ENCODE results near the gene ZNF691.

ZNF691 gene

GRCh38 chr1:42880384-42880783, 34.0 kb downstream of the ZNF691 start:
- Histone ChIP-seq H3K79me2 (ENCODE audit: insufficient read depth, low read length) (no peaks in the 10 kb centered on the region), H2AFZ (ENCODE audit: low read length) (no peak overlapping the region), H3K4me3 (ENCODE audit: low read depth, low read length, poor library complexity, severe bottlenecking) (no peak overlapping the region), H3K36me3 (ENCODE audit: insufficient read depth, low read length) (no peaks in the 10 kb centered on the region), H3F3A (ENCODE audit: insufficient read depth, low read length) (no peaks in the 10 kb centered on the region), H3K9me3 (ENCODE audit: low read length) (no peaks in the 10 kb centered on the region; the same call in 1 of the 2 replicates), H3K27ac (ENCODE audit: low read depth, low read length, poor library complexity, severe bottlenecking) (no peak overlapping the region), H4K20me1 (ENCODE audit: insufficient read depth, low read length) (no peaks in the 10 kb centered on the region), H3K4me2 (ENCODE audit: low read length) (no peak overlapping the region), H3K9me2 (ENCODE audit: low read depth, low read length) (no peaks in the 10 kb centered on the region), H3K9ac (ENCODE audit: low read length) (no peak overlapping the region), H3K4me1 (ENCODE audit: insufficient read depth, low read length, severe bottlenecking) (no peaks in the 10 kb centered on the region), H3K27me3 (ENCODE audit: insufficient read depth, low read length) (no peaks in the 10 kb centered on the region)
- no peak for TF ChIP-seq CTCF (IDR thresholded peaks at IDR 0.05; ENCODE audit: low read length)
- no peak for TF ChIP-seq EZH2 (IDR thresholded peaks at IDR 0.05; ENCODE audit: borderline replicate concordance, low read length)

GRCh38 chr1:42886046-42886739, 39.8 kb downstream of the ZNF691 start:
- H3K9ac ChIP-seq (ENCODE audit: low read length) = no peak overlapping the region
- H3K9me3 ChIP-seq (ENCODE audit: low read length) = no peaks in the 10 kb centered on the region
- no peaks in the 10 kb centered on the region for H3K9me2 ChIP-seq (ENCODE audit: low read depth, low read length)
- H3K4me3 ChIP-seq (ENCODE audit: low read depth, low read length, poor library complexity, severe bottlenecking) = no peak overlapping the region
- H3K79me2 ChIP-seq (ENCODE audit: insufficient read depth, low read length) = no peaks in the 10 kb centered on the region
- no peaks in the 10 kb centered on the region for H4K20me1 ChIP-seq (ENCODE audit: insufficient read depth, low read length)
- H3K36me3 ChIP-seq (ENCODE audit: insufficient read depth, low read length) = no peaks in the 10 kb centered on the region; the same call in 1 of the 2 replicates
- H3K27me3 ChIP-seq (ENCODE audit: insufficient read depth, low read length) = peaks cover 7% of the 10 kb centered on the region; the same call in 1 of the 2 replicates
- TF ChIP-seq CTCF (IDR thresholded peaks at IDR 0.05; ENCODE audit: low read length) = no peak
- no peak for TF ChIP-seq EZH2 (IDR thresholded peaks at IDR 0.05; ENCODE audit: borderline replicate concordance, low read length)
- no peak overlapping the region for H2AFZ ChIP-seq (ENCODE audit: low read length)
- H3K27ac ChIP-seq (ENCODE audit: low read depth, low read length, poor library complexity, severe bottlenecking) = no peak overlapping the region
- H3K4me1 ChIP-seq (ENCODE audit: insufficient read depth, low read length, severe bottlenecking) = no peaks in the 10 kb centered on the region
- no peak overlapping the region for H3K4me2 ChIP-seq (ENCODE audit: low read length)
- no peaks in the 10 kb centered on the region for H3F3A ChIP-seq (ENCODE audit: insufficient read depth, low read length)

GRCh38 chr1:42886800-42887199, 40.4 kb downstream of the ZNF691 start:
- Histone ChIP-seq H3K27ac (ENCODE audit: low read depth, low read length, poor library complexity, severe bottlenecking) (no peak overlapping the region), H3K27me3 (ENCODE audit: insufficient read depth, low read length) (peaks cover 7% of the 10 kb centered on the region; the same call in 1 of the 2 replicates), H3K4me2 (ENCODE audit: low read length) (no peak overlapping the region), H3F3A (ENCODE audit: insufficient read depth, low read length) (no peaks in the 10 kb centered on the region), H3K4me1 (ENCODE audit: insufficient read depth, low read length, severe bottlenecking) (no peaks in the 10 kb centered on the region), H3K36me3 (ENCODE audit: insufficient read depth, low read length) (no peaks in the 10 kb centered on the region; the same call in 1 of the 2 replicates), H3K4me3 (ENCODE audit: low read depth, low read length, poor library complexity, severe bottlenecking) (no peak overlapping the region), H3K79me2 (ENCODE audit: insufficient read depth, low read length) (no peaks in the 10 kb centered on the region), H3K9me3 (ENCODE audit: low read length) (no peaks in the 10 kb centered on the region), H3K9me2 (ENCODE audit: low read depth, low read length) (no peaks in the 10 kb centered on the region), H4K20me1 (ENCODE audit: insufficient read depth, low read length) (no peaks in the 10 kb centered on the region), H2AFZ (ENCODE audit: low read length) (no peak overlapping the region), H3K9ac (ENCODE audit: low read length) (no peak overlapping the region)
- no peak for TF ChIP-seq CTCF (IDR thresholded peaks at IDR 0.05; ENCODE audit: low read length)
- no peak for TF ChIP-seq EZH2 (IDR thresholded peaks at IDR 0.05; ENCODE audit: borderline replicate concordance, low read length)

All from OCI-LY1 (cell line).